Liver (tissue), 9 donors: Measurements from ENCODE around the gene MAPK8IP2. TPM values are rescaled to one million over a fixed set of nuclear protein-coding genes. Genes with fewer than 3 reads are reported as not detected.
"Not testable (repeated sequence)": the region's sequence is repeated elsewhere in the genome, so short reads cannot be mapped to it uniquely, and the experiment has no call there.

Experiments used
- DNase-seq: peaks from one replicate; pipeline ENCODE4 v3.0.0-alpha.2; 2017; ENCODE audit warnings: low spot score
- H3K27ac ChIP-seq, 2 donors: one replicate each; pipeline ENCODE4 v1.7.0; 2013; ENCODE audit warnings: inconsistent platforms in 2 of 2, low read length in 2 of 2, control low read depth in 1 of 2, low read depth in 1 of 2, mild to moderate bottlenecking in 1 of 2
- H3K27me3 ChIP-seq, 4 donors: one replicate each; pipeline versions ENCODE4 v1.6.1 to v1.7.0; 2013; ENCODE audit warnings: low read length in 3 of 4, inconsistent platforms in 1 of 4, mild to moderate bottlenecking in 1 of 4, moderate library complexity in 1 of 4; ENCODE audit not compliant: control insufficient read depth in 4 of 4, insufficient read depth in 4 of 4
- H3K36me3 ChIP-seq, 4 donors: one replicate each; pipeline versions ENCODE4 v1.6.1 to v1.7.0; 2013; ENCODE audit warnings: low read length in 3 of 4, mild to moderate bottlenecking in 3 of 4, low read depth in 1 of 4, moderate library complexity in 1 of 4; ENCODE audit not compliant: control insufficient read depth in 4 of 4, insufficient read depth in 3 of 4
- H3K4me1 ChIP-seq, 4 donors: one replicate each; pipeline versions ENCODE4 v1.6.1 to v1.7.0; 2013; ENCODE audit warnings: low read length in 3 of 4, mild to moderate bottlenecking in 3 of 4, moderate library complexity in 1 of 4; ENCODE audit not compliant: control insufficient read depth in 4 of 4, insufficient read depth in 4 of 4
- H3K4me3 ChIP-seq, 3 donors: one replicate each; pipeline versions ENCODE4 v1.6.1 to v1.7.0; 2013; ENCODE audit warnings: low read length in 3 of 3, control low read depth in 1 of 3, low read depth in 1 of 3, mild to moderate bottlenecking in 1 of 3
- H3K9ac ChIP-seq, 2 donors: one replicate each; pipeline ENCODE4 v1.7.0; 2013; ENCODE audit warnings: low read length in 2 of 2, mild to moderate bottlenecking in 2 of 2, moderate library complexity in 2 of 2, control low read depth in 1 of 2, low read depth in 1 of 2
- H3K9me3 ChIP-seq, 4 donors: one replicate each; pipeline versions ENCODE4 v1.6.1 to v1.7.0; 2013; ENCODE audit warnings: low read length in 3 of 4; ENCODE audit not compliant: control insufficient read depth in 4 of 4
- CTCF ChIP-seq: fragments of 150-350 bp; IDR thresholded peaks from 2 replicates; pipeline ENCODE4 v1.5.1; 2017; ENCODE audit warnings: improper control_type of control experiment, low read depth, low read length; ENCODE audit not compliant: missing input control
- EGR1 ChIP-seq, 2 donors: IDR thresholded peaks; 2 replicates each; pipeline ENCODE4 v1.6.1; 2016 to 2018; ENCODE audit warnings: antibody characterized with exemption in 2 of 2, low read depth in 2 of 2
- FOXA1 ChIP-seq: IDR thresholded peaks from 2 replicates; pipeline ENCODE4 v1.6.1; 2016; ENCODE audit warnings: antibody characterized with exemption
- FOXA2 ChIP-seq: IDR thresholded peaks from 2 replicates; pipeline ENCODE4 v1.6.1; 2016; ENCODE audit warnings: antibody characterized with exemption
- GABPA ChIP-seq, 2 donors: IDR thresholded peaks in 1 of 2; conservative IDR thresholded peaks in 1 of 2; 2 replicates each; pipeline ENCODE4 v1.6.1; 2016; ENCODE audit warnings: antibody characterized with exemption in 2 of 2, mild to moderate bottlenecking in 1 of 2, moderate library complexity in 1 of 2
- HNF4A ChIP-seq, 2 donors: conservative IDR thresholded peaks; 2 replicates each; pipeline ENCODE4 v1.6.1; 2016; ENCODE audit warnings: antibody characterized with exemption in 2 of 2, mild to moderate bottlenecking in 2 of 2
- RAD21 ChIP-seq, 2 donors: IDR thresholded peaks; 2 replicates each; pipeline ENCODE4 v1.6.1; 2016; ENCODE audit warnings: antibody characterized with exemption in 2 of 2, mild to moderate bottlenecking in 2 of 2
- REST ChIP-seq: IDR thresholded peaks from 2 replicates; pipeline ENCODE4 v1.6.1; 2016; ENCODE audit warnings: antibody characterized with exemption, mild to moderate bottlenecking
- RXRA ChIP-seq, 2 donors: IDR thresholded peaks; 2 replicates each; pipeline ENCODE4 v1.6.1; 2017 to 2018; ENCODE audit warnings: antibody characterized with exemption in 2 of 2, mild to moderate bottlenecking in 1 of 2
- SP1 ChIP-seq: IDR thresholded peaks from 2 replicates; pipeline ENCODE4 v1.6.1; 2018; ENCODE audit warnings: antibody characterized with exemption, mild to moderate bottlenecking
- TAF1 ChIP-seq: conservative IDR thresholded peaks from 2 replicates; pipeline ENCODE4 v1.6.1; 2016; ENCODE audit warnings: antibody characterized with exemption, mild to moderate bottlenecking
- YY1 ChIP-seq: IDR thresholded peaks from 2 replicates; pipeline ENCODE4 v1.6.1; 2016; ENCODE audit warnings: antibody characterized with exemption, mild to moderate bottlenecking
- WGBS: extraction: QIAGEN DNeasy Blood & Tissue Kit; methylation state at CpG from one replicate; pipeline ENCODE4 v1.1.7; 2013; 5-methylcytosine and 5-hydroxymethylcytosine counted together
- polyA plus RNA-seq, 2 donors: library from polyadenylated mRNA; stranded (reverse) in 1 of 2; unstranded in 1 of 2; fragments of 200-250 nt in 1 of 2; fragments of >200 nt in 1 of 2; fragmentation: Nextera tagmentation in 1 of 2; extraction: Ambion mirVana in 1 of 2; gene quantifications; one replicate each; pipeline versions ENCODE4 v1.2.1 to v1.2.3, GENCODE V29; 2013 to 2015
- total RNA-seq, 2 donors: library from RNA; depleted of rRNA; stranded (reverse); fragments of >200 nt; gene quantifications; one replicate each; pipeline ENCODE4 v1.2.3, GENCODE V29; 2014
- donor health status: healthy.
- donor health status: healthy.
- donor health status: healthy.
- donor health status: healthy.
- donor health status: healthy.

The MAPK8IP2 gene
- total and polyA plus RNA-seq, 4 donors = 0.04 to 0.37 (median 0.13) TPM

- Histone ChIP-seq H3K27ac (peak overlapping the region; percentile 32 to 70), H3K36me3 (no peaks in the 10 kb centered on the region), H3K4me3 (no peak overlapping the region), H3K27me3 (no peaks in the 10 kb centered on the region), H3K4me1 (peaks cover 5 to 11% (median 7%) of the 10 kb centered on the region in 4 donors), H3K9ac (peak overlapping the region in 1 of 2 donors; percentile 20), H3K9me3 (no peaks in the 10 kb centered on the region)
- no peak for TF ChIP-seq YY1
- TF ChIP-seq FOXA1 = peak; percentile 71
- TF ChIP-seq CTCF = no peak
- peak; percentile 73 for TF ChIP-seq SP1
- TF ChIP-seq REST = peak; percentile 76
- peak in 1 of 2 donors; percentile 63 for TF ChIP-seq GABPA (IDR thresholded peaks at IDR 0.05 in 1 of 2, conservative IDR thresholded peaks at IDR 0.05 in 1 of 2)
- TF ChIP-seq TAF1 = no peak
- TF ChIP-seq FOXA2 = peak; percentile 63
- TF ChIP-seq EGR1 (IDR thresholded peaks at IDR 0.05; ENCODE audit: low read depth in 2 of 2) = no peak
- TF ChIP-seq HNF4A (conservative IDR thresholded peaks at IDR 0.05) = peak; percentile 27 to 50
- peak in 1 of 2 donors; percentile 65 for TF ChIP-seq RAD21 (IDR thresholded peaks at IDR 0.05)
- TF ChIP-seq RXRA (IDR thresholded peaks at IDR 0.05) = peak; percentile 91 to 95
- WGBS = 44% methylated on average over 22 of the region's 22 CpGs
- DNase-seq = no peak
These were observed 12.8 kb downstream of the MAPK8IP2 start for GRCh38 chr22:50613291-50613981.

- not testable (repeated sequence) for H3K36me3 ChIP-seq, H3K4me3 ChIP-seq, H3K9ac ChIP-seq, DNase-seq, H3K27me3 ChIP-seq, H3K27ac ChIP-seq, H3K9me3 ChIP-seq
- H3K4me1 ChIP-seq = peaks cover 5 to 11% (median 7%) of the 10 kb centered on the region in 4 donors
- WGBS = 82% methylated on average over 3 of the region's 3 CpGs
These were observed 13.7 kb downstream of the MAPK8IP2 start for GRCh38 chr22:50614296-50614695.
